Renal cortical epithelial cell (primary cell): ENCODE measurements around the gene TSHZ2. TPM values are rescaled to one million over a fixed set of nuclear protein-coding genes. Genes with fewer than 3 reads are reported as not detected.
"Not testable (repeated sequence)": the region's sequence is repeated elsewhere in the genome, so short reads cannot be mapped to it uniquely, and the experiment has no call there.

ENCODE experiments used
- DNase-seq: peaks from one replicate; pipeline ENCODE4 v3.0.0-alpha.2; 2011; ENCODE audit warnings: low read depth
- total RNA-seq: library from RNA; depleted of rRNA; stranded (reverse); fragments of >200 nt; gene quantifications from 2 replicates; pipeline ENCODE4 v1.2.3, GENCODE V29; 2014

TSHZ2 gene
- total RNA-seq, 1 donor from 2014 or later = 0.30 TPM

DNA sequence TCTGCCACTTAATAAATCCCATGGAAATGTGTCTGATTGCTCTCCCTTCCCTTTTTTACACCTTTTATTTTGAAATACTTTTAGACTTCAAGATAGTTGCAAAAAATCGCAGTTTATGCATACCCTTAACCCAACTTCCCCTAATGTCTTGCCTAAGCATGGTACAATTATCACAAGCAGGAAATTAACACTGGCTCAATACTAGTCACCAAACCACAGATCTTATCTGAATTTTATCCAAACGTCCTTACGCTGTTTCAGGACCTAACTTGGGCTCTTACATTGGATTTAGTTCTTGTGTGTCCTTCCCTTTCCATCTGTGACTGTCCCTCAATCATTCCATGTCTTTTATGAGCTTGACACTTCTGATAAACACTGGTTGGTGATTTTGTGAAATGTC, 475.2 kb downstream of the TSHZ2 start:
- no peak for DNase-seq

DNA sequence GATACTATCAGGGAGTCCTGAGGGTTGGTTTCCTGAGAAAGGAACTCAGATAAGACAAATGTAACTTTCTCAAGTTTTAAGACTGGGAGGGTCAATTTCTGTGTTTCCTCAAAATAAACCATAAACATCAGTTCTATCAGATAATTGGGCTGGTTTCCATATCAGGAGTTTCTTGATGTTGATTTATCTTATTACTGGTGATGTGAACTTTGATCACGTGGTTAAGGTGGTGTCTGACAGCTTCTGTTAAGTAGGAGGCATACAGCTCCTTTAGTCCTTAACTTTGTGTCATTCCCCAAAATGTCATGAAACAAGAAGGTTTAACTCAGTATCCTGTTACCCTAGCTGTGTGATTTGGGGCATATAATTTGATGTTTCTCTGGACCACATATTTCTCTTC, 476.3 kb downstream of the TSHZ2 start:
- DNase-seq = no peak

DNA sequence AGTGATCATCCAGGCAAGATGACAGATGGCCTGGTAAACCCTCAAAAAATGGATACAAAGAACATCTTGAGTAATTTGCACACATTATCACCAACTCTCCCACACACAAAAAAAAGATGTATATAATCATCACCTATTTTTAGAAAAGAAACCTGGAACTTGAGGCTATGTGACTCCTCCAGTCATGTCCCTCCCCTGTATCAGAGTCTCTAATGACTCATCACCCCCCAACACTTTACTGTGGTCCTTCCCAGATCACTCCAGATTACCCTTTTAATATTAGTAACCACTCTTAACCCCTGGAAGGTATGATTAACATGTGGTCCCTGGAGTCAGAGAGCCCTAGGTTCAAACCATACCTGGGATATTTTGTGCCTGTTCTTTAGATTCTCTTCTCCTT, 476.7 kb downstream of the TSHZ2 start:
- no peak for DNase-seq

DNA sequence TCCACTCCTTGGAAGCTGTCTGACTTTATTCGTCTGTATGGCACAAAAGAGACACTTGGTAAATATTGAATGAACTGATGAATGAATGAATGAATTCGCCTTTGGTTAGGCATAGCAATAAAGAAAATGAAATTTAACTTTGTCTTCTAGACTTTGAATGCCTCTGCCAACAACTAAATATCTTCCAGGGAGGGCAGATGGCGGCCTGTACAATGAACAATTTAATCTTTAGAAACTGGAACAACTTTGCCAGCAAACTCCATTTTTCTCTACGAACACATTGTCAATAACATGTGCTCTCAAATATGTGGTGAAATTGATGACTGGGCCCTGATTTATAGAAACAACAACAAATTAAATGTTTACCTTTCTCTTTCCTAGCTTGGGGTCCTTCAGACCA, 480.9 kb downstream of the TSHZ2 start:
- no peak for DNase-seq

DNA sequence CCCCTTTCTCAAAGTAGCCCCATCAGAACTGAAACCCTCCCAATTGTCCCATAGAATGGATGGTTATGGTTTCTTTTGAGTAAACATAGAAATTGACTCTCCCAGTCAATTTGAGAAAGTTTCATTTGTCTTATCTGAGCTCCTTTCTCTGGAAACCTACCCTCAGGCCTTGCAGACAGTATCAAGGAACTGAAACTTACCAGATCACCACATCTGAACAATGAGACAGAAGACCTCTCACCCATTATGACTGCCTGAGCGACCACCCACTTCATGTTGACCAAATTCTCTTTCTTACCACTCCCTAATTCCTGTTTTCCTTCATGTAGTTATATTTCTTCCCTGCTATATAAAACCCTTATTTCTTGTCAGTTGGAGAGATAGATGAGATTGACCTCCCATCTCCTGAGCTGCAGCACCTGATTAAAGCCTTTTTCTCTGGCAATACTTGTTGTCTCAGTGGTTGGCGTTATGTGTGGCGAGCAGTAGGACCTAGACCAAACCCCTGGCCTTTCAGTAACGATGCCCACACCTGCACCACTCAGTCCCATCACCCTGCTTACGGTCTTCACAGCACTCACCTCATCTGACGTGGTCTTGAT, 482.6 kb downstream of the TSHZ2 start:
- no peak for DNase-seq

DNA sequence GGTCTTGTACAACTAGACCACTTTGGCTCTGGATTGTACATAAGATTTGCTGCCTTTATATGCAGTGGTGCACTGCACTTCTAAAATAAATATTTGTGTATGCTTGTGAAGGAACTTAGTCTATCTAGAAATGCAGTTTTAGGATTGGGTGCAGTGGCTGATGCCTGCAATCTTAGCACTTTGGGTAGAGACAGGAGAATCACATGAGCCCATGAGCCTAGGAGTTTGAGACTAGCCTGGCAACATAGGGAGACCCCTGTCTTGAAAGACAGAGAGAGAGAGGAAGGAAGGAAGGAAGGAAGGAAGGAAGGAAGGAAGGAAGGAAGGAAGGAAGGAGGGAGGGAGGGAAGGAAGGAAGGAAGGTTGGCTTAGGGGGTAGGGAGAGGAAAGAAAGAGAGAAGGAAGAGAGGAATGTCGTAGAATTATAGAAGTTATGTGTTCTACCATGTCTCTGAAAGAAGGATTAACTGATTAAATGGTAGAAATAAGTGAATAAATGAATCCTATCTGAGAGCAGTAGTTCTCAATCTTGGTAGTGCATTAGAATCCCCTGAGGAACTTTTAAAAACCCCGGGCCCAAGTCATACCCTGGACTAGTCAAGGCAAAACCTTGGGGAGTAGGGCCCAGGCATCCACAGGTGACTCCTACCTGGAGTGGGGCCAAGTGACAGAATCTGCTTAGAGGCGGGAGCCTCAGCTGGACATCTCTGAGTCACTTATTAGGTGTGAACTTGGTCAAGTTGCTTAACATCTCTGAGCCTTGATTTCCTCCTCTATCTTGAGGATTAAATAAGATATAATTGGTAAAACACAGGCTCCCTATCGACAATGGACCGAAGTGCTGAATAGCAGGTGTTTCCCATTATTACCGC, 491.2 kb downstream of the TSHZ2 start:
- no peak for DNase-seq

DNA sequence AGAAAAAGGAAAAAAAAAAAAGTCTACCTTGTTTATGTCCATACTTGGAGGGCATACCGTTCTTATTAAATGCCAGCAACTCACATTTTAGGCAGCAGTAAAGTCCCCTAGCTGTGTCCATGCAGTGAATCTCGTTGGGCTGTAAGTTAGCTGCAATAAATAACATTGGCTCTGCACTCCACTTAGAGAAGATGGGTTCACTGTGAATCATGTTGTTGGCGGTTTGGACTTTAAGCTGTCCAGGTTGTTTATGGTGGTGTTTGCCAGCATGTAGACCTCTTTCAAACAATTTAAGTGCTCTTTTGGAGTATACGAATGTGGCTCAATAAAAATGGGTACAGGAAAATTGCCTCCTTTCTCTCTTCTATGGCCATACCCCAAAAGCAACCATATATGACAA, 494.1 kb downstream of the TSHZ2 start:
- DNase-seq = no peak

DNA sequence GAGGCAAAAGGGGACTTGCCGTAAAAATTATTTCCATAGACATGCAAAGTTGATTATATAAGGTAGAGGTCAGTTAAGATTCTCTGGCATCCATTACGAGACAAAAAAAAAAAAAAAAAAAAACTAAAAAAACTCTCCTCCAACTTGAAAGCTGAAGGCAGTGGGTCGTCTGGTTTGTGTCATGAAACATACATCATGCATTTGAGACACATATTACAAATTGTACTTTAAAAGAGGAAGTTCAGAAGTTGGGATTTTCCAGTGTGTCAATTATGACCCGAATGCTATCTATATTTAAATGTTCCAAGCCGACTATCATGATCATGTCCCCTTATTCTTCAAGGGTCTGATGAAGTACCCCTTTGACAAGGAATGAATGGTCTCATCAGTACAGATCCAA, 496.4 kb downstream of the TSHZ2 start:
- DNase-seq = no peak

DNA sequence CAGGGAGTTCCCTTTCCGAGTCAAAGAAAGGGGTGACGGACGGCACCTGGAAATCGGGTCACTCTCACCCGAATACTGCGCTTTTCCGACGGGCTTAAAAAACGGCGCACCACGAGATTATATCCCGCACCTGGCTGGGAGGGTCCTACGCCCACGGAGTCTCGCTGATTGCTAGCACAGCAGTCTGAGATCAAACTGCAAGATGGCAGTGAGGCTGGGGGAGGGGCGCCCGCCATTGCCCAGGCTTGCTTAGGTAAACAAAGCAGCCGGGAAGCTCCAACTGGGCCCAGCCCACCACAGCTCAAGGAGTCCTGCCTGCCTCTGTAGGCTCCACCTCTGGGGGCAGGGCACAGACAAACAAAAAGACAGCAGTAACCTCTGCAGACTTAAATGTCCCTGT, 500.7 kb downstream of the TSHZ2 start:
- not testable (repeated sequence) for DNase-seq

DNA sequence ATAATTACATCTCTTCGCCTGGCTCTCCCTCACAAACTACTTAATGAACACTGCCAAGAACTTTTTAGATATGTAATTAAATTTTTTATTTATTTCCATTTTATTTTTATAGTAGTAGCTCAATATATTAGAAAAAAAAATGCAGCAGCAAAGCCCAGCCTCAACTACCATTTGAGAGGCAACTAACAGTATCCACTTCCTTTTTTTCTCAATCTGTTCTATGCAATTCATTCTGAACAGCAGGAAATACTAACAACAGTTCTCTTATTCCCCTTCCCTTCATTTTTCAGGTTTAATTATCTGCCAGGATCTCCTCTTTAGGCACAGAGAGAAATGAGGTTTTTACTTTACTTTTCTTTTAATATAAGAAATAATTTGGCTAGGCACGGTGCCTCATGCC, 508.8 kb downstream of the TSHZ2 start:
- DNase-seq = no peak

DNA sequence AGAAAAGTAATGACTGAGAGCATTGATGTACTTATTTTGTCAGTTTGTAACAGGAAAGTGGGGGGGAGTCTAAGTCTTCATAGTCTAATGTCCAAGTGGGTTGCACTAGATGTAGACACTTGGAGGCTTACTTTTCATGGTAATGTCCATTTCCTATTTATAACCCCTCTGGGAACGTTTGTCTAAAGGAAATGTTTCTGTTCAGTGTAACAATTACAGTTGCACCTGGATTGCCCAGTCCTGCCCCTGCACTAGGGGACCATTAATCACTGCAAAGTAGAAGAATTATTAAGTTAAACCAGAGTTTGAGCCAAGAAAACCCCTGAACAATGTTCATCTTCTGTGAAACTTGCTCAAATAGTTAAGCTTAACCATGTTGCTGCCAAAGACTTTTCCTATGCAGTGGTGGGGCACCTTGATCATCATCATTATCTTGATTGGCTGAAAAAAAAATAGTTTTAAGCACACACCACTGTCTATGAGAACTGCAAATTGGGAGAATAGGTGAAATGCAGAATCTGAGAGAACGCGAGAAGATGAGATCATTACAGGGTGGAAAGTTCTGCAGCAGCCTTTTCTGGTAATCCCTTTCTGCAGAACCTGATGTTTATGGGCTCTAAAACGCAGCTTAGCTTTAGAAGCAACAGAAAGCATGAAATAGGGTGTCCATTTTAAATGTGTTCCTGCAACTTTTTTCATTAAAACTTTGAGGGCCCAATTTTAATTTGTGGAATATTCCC, 515.5 kb downstream of the TSHZ2 start:
- no peak for DNase-seq

DNA sequence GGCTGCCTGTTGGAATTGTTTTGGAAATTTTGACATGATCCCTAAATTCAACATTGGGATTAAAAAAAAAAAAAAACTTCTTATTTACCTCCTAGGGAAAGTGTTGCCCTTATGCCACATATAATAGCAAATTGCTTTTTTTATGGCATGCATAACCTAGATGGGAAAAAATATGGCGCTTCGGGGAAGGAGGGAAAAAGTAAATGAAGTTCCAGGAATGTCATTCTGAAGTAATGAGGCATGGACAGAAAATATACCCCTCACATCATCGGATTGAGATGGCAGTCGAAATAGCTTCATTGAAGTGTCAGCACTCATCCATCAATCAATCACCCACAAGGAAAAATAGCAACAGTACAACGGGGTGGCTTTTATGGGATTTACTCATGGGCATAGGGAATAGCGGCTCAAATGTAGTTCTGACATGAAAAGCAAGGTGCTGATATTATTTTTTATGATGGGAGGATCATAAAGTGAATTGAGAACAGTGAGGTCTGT, 516.7 kb downstream of the TSHZ2 start:
- no peak for DNase-seq

DNA sequence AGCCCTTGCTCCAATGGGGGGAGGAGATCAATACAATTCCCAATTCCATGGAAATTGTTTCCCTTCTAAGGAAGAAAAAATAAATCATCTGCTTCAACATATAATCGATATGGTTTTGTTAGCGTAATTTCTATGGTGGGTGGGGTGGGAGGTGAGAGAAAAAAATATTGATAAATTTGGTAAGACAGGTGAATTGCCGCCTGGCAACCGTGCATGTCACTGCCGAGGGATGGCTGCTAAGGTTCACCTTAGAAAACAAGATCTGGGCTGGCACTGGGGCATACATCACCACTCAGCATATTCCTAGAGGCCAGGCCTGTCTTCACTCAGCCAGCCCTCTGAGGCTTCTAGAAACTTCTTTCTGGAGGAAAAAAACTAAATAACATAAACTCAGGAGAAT, 517.4 kb downstream of the TSHZ2 start:
- DNase-seq = no peak

DNA sequence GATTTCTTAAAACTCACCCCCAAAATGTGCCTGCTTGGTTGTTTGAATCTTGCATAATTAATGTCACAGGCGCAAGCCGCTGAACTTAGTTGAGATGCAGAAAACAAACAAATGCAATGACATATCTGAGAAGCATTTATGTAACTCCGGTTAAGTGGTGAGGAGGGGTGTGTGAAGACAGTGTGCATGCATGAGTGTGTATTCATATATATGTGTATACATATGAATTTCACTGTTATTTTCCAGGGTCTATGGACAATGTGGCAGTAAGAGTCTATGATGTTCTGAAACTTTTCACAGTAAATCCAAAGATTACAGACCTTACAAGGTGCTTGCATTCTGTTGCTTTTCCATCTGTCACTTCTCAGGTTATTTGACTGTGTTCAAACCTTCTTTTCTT, 518.5 kb downstream of the TSHZ2 start:
- DNase-seq = no peak

DNA sequence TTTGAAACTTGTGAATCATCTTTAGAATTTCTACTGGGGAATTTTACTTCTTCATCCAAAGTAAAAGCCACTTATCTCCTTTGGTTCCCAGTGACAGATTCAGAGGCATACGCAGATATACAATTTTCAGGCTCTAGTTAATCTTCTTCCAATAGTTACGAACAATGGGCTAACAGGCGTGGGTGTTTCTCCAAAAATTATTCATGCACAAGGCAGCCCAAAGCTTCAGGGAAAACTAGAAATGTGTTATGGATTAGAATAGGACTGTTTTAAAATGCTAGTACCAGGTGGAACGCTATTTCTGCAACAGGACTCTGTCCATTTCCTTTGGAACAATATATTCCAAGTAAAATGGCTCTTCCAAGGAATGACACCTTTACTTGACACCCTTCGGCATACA, 519.3 kb downstream of the TSHZ2 start:
- DNase-seq = no peak

DNA sequence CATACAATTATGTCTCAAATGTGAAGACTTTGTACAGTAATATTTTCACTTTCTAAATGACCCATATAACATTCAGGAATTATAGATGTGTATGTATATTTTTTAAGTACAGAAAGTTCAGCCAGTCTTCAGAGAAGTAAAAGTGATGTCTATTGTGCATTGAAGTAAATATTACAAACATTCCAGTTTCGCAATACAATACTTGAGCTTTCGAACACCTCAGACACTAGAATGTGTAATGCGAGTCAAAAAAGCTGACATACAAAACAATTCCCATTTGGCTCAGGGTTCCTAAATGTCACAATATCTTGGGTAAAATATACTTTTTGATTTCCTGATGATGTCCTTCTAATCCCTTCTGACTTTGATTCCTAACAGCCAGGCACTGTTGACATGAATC, 520.1 kb downstream of the TSHZ2 start:
- peak; percentile 6 for DNase-seq

DNA sequence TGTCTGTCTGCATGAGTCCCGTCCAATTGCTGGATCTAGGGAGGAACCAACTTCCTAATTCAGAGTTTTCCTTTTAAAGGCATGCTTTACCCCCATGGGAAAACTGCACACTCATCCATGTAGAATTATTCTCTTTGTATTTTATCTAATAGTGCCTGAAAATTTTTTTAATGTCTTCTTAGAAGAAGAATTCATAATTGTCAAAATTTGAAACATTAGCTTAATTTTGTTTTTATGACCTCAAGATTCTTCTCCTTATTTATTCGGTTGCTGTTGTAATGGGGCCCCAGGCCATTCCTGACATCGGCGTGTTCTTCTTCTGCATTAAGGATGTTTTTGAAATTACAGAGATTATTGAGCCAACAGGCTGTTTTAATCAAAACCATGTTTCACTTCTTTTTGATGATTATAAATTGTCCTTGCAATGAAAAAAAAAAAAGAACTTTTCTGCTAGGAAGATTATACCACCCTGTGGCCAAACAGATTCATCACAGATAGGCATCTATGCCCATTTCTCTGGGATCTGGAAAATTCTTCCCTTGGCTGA, 521.2 kb downstream of the TSHZ2 start:
- no peak for DNase-seq

DNA sequence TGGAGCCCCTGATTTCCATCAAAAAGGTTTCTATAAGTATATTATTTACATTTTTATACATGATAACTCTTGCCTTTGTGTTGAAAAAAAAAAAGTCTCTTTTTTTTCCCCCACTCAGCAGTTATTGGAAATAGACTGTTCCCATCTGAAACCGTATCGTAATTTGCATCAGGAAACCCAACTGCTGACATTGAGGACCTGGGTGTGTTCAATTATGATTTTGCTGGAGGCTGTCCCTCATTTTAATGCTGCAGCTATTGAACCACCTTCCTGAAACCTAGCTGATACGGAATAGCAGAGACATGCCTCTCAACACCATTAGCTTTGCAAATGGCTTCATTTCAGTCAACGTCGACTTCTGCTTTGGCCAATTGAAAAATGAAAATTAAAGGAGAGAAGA, 522.6 kb downstream of the TSHZ2 start:
- no peak for DNase-seq

DNA sequence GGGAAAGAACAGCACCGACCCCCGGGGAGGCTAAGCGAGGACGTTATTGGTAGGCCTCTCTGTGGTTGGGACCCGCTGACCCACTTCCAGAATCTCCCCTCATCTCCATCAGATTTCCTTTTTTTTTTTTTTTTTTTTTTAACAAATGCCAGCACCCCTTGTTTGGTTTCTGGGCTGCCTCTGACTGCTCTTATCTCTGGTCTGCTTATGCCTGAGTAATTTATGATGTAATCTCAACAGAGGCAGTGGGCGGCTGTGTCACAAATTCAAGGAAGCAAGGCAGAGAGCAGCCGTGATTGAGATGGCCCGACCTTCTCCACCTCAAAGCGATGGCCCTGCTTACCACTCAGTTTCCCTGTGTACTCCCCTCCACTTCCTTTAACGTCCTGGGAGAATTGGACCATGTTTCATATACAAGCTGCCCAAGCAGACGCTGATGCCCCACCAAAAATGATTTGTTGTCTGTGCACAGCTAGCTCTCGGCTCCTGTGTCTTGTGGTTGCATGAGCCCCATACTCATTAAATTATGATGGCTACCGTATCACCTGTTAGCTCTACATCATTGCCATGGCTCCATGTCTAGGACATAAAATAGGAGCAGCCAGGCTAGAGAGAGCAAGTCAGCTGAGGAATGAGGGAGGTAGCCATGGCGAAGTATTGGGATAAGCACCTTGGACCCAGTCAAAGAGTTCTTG, 523.4 kb downstream of the TSHZ2 start:
- DNase-seq = no peak

DNA sequence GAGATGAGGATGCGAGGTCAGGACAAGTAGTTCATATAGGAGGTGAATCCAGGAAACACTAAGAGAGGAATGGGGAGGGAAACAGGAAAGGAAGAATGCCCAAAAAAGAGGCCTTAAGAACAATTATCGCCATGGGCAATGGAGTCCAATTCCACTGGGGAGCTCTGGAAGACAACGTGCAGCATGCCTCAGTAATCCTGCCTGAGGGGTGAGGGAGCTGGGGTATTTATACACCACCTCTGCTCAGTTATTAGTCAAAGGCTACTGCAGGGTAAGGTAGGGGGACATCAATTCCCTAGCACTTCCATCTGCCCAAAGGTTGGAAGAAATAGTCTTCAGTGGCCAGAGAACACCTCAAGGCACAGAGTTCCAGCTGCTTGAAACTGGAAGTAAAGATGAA, 525.1 kb downstream of the TSHZ2 start:
- no peak for DNase-seq

DNA sequence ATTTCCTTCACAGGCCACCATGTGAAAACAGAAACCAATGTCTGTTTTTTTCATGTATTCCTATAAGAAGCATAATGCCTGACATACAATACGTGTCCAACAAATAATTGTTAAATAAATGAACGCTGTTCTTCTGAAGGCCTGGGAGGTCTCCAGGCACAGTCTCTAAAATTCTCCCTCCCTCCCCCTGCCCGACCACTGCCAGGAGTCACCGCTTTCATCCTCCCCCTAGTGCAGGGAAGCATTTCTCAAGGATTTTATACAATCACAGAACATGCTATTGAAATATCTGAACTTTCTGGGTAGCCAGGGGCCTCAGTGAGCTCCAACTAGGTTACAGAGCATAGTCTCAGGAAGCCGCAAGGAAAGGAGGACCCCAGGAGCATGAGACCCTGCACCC, 526.2 kb downstream of the TSHZ2 start:
- DNase-seq = no peak

DNA sequence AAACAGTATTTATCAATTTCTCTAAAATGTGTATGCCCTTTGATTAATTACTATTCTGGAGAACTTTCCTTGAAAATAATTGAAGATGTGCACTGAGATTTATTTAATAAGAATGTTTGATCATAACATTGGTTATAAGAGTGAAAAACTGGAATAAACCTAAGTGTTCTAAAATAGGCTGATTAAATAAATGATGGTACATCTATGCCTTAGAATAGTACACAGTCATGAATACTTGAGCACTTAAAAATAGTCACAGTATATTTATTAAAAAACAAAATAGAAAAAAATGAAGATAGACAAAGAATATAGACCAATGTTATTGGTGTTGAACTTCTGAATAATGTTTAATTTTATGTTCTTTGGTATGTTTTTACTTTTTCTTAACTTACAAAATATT, 528.5 kb downstream of the TSHZ2 start:
- DNase-seq = no peak
